ENCODE measurements around the gene ABHD12. TPM values are rescaled to one million over a fixed set of nuclear protein-coding genes. Genes with fewer than 3 reads are reported as not detected.

ABHD12 gene
- polyA plus RNA-seq, 1 donor (not counting 4 experiments of a cell fraction or from before 2014, with no cell fraction given), result 11.2 TPM

DNA sequence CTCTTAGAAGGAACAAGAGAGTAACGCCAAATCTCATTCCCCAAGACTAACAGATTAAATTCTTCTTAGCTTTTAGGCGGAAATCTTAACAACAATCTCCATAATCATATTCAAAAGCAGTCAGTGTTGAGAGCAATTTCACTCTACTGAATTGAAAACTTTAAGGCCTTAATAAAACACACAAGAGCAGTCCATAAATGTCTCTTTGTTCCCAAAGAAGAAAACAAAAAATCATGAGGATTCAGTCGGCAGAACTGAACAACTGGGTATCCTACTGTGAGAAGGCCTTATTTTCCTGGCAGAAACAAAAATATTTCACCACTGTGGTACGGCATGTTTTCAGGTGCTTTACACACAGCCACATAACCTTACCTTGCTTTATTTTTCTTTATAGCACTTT is 14.4 kb downstream of the ABHD12 start:
- no peak for FAIRE-seq

DNA sequence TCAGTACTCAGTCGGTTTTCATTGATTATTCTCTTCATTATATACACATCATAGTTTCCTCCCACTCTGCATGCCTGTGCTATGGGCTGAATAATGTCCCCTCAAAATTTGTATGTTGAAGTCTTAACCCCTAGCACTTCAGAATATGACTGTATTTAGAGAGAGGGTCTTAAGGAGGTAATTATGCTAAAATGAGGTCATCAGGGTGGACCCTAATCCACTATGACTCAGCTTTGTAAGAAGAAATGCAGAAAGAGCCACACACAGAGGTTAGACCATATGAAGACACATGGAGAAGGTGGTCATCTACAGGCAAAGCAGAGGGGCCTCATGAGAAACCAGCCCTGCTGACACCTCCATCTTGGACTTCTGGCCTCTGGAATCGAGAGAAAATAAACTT is 15.8 kb downstream of the ABHD12 start:
- FAIRE-seq (no peak), DNase-seq (ENCODE audit: low read depth, low spot score) (no peak)
- dilution Hi-C loops (cut with MboI; ENCODE audit: extremely low pct_ligation_motif_present, low sequenced_read_pairs), result no loop called here
- H3K27ac ChIP-seq (ENCODE audit: control insufficient read depth, insufficient read depth, low read length), result no peak overlapping the region
- no peaks in the 10 kb centered on the region for H3K27me3 ChIP-seq (ENCODE audit: control insufficient read depth, extremely low read depth, insufficient read depth, low read length)
- peaks cover 11% of the 10 kb centered on the region for H3K9me3 ChIP-seq (ENCODE audit: control insufficient read depth, low read depth, low read length)
- no peak overlapping the region for H3K9ac ChIP-seq (ENCODE audit: control insufficient read depth, extremely low read depth, insufficient read depth, low read length)
- H3K4me3 ChIP-seq (ENCODE audit: control insufficient read depth in 2 of 3, extremely low read depth in 1 of 3, insufficient read depth in 2 of 3, low read depth in 1 of 3, low read length in 3 of 3), result no peak overlapping the region
- H3K79me2 ChIP-seq (ENCODE audit: control insufficient read depth, insufficient read depth, low read length), result peaks cover 18% of the 10 kb centered on the region
- TF ChIP-seq EZH2 (IDR thresholded peaks at IDR 0.05; ENCODE audit: low read length), result no peak
- TF ChIP-seq, protein P1, sequence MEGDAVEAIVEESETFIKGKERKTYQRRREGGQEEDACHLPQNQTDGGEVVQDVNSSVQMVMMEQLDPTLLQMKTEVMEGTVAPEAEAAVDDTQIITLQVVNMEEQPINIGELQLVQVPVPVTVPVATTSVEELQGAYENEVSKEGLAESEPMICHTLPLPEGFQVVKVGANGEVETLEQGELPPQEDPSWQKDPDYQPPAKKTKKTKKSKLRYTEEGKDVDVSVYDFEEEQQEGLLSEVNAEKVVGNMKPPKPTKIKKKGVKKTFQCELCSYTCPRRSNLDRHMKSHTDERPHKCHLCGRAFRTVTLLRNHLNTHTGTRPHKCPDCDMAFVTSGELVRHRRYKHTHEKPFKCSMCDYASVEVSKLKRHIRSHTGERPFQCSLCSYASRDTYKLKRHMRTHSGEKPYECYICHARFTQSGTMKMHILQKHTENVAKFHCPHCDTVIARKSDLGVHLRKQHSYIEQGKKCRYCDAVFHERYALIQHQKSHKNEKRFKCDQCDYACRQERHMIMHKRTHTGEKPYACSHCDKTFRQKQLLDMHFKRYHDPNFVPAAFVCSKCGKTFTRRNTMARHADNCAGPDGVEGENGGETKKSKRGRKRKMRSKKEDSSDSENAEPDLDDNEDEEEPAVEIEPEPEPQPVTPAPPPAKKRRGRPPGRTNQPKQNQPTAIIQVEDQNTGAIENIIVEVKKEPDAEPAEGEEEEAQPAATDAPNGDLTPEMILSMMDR (optimal IDR thresholded peaks at IDR 0.05 in 1 of 3, IDR thresholded peaks at IDR 0.05 in 1 of 3, conservative IDR thresholded peaks at IDR 0.05 in 1 of 3; ENCODE audit: extremely low read depth in 1 of 3, insufficient read depth in 2 of 3, low read length in 3 of 3), result no peak
- peaks cover 3% of the 10 kb centered on the region for H3K4me1 ChIP-seq (ENCODE audit: control insufficient read depth, extremely low read depth, insufficient read depth, low read length)
- H3K4me2 ChIP-seq (ENCODE audit: control insufficient read depth, extremely low read depth, insufficient read depth, low read depth, low read length), result no peak overlapping the region
- no peak overlapping the region for H2AFZ ChIP-seq (ENCODE audit: control insufficient read depth, low read length)
- H3K36me3 ChIP-seq (ENCODE audit: control insufficient read depth in 2 of 2, extremely low read depth in 1 of 2, insufficient read depth in 2 of 2, low read length in 2 of 2), result no peaks in the 10 kb centered on the region
- no peaks in the 10 kb centered on the region for H4K20me1 ChIP-seq (ENCODE audit: control insufficient read depth, extremely low read depth, insufficient read depth, low read length)
- H3K9me1 ChIP-seq (ENCODE audit: control insufficient read depth, extremely low read depth, insufficient read depth, low read length), result no peaks in the 10 kb centered on the region

More for the DNA sequence above, 14.4 kb downstream of the ABHD12 start:
- Histone ChIP-seq H3K27me3 (ENCODE audit: control insufficient read depth, extremely low read depth, insufficient read depth, low read length) (no peaks in the 10 kb centered on the region), H2AFZ (ENCODE audit: control insufficient read depth, low read length) (no peak overlapping the region), H3K4me2 (ENCODE audit: control insufficient read depth, extremely low read depth, insufficient read depth, low read depth, low read length) (no peak overlapping the region), H3K4me3 (ENCODE audit: control insufficient read depth in 2 of 3, extremely low read depth in 1 of 3, insufficient read depth in 2 of 3, low read depth in 1 of 3, low read length in 3 of 3) (no peak overlapping the region), H3K27ac (ENCODE audit: control insufficient read depth, insufficient read depth, low read length) (no peak overlapping the region), H3K9me1 (ENCODE audit: control insufficient read depth, extremely low read depth, insufficient read depth, low read length) (no peaks in the 10 kb centered on the region), H3K36me3 (ENCODE audit: control insufficient read depth in 2 of 2, extremely low read depth in 1 of 2, insufficient read depth in 2 of 2, low read length in 2 of 2) (no peaks in the 10 kb centered on the region), H3K9me3 (ENCODE audit: control insufficient read depth, low read depth, low read length) (peaks cover 7% of the 10 kb centered on the region), H4K20me1 (ENCODE audit: control insufficient read depth, extremely low read depth, insufficient read depth, low read length) (no peaks in the 10 kb centered on the region), H3K9ac (ENCODE audit: control insufficient read depth, extremely low read depth, insufficient read depth, low read length) (no peak overlapping the region), H3K4me1 (ENCODE audit: control insufficient read depth, extremely low read depth, insufficient read depth, low read length) (peaks cover 3% of the 10 kb centered on the region), H3K79me2 (ENCODE audit: control insufficient read depth, insufficient read depth, low read length) (peaks cover 24% of the 10 kb centered on the region)
- dilution Hi-C loops (cut with MboI; ENCODE audit: extremely low pct_ligation_motif_present, low sequenced_read_pairs), result no loop called here
- TF ChIP-seq EZH2 (IDR thresholded peaks at IDR 0.05; ENCODE audit: low read length), result no peak
- TF ChIP-seq, protein P1 (optimal IDR thresholded peaks at IDR 0.05 in 1 of 3, IDR thresholded peaks at IDR 0.05 in 1 of 3, conservative IDR thresholded peaks at IDR 0.05 in 1 of 3; ENCODE audit: extremely low read depth in 1 of 3, insufficient read depth in 2 of 3, low read length in 3 of 3), result no peak
- no peak for DNase-seq (ENCODE audit: low read depth, low spot score)

All from keratinocyte (primary cell).